22Rv1 (cell line): ENCODE results near the gene GPX4.

Experiments
- H3K27ac ChIP-seq: fragments of 450-650 bp; 2 replicates; pipeline ENCODE4 v1.5.1; 2017
- ZFX ChIP-seq: fragments of 450-650 bp; IDR thresholded peaks from 2 replicates; pipeline ENCODE4 v1.6.1; 2017; ENCODE audit warnings: antibody characterized with exemption, borderline replicate concordance
- TF ChIP-seq, protein P1 (sequence below): fragments of 450-650 bp; IDR thresholded peaks from 2 replicates; pipeline ENCODE4 v1.5.1; 2017; ENCODE audit warnings: mild to moderate bottlenecking

The GPX4 gene

GRCh38 chr19:1102407-1103131 lies 1.2 kb upstream of the GPX4 start:
- TF ChIP-seq, protein P1, sequence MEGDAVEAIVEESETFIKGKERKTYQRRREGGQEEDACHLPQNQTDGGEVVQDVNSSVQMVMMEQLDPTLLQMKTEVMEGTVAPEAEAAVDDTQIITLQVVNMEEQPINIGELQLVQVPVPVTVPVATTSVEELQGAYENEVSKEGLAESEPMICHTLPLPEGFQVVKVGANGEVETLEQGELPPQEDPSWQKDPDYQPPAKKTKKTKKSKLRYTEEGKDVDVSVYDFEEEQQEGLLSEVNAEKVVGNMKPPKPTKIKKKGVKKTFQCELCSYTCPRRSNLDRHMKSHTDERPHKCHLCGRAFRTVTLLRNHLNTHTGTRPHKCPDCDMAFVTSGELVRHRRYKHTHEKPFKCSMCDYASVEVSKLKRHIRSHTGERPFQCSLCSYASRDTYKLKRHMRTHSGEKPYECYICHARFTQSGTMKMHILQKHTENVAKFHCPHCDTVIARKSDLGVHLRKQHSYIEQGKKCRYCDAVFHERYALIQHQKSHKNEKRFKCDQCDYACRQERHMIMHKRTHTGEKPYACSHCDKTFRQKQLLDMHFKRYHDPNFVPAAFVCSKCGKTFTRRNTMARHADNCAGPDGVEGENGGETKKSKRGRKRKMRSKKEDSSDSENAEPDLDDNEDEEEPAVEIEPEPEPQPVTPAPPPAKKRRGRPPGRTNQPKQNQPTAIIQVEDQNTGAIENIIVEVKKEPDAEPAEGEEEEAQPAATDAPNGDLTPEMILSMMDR = no peak
- no peak for TF ChIP-seq ZFX
- peak overlapping the region; percentile 98 for H3K27ac ChIP-seq

- H3K27ac ChIP-seq = peak overlapping the region; percentile 98
- TF ChIP-seq, protein P1 = no peak
- no peak for TF ChIP-seq ZFX
Measured at GRCh38 chr19:1103132-1103707, 574 bp upstream of the GPX4 start.

DNA sequence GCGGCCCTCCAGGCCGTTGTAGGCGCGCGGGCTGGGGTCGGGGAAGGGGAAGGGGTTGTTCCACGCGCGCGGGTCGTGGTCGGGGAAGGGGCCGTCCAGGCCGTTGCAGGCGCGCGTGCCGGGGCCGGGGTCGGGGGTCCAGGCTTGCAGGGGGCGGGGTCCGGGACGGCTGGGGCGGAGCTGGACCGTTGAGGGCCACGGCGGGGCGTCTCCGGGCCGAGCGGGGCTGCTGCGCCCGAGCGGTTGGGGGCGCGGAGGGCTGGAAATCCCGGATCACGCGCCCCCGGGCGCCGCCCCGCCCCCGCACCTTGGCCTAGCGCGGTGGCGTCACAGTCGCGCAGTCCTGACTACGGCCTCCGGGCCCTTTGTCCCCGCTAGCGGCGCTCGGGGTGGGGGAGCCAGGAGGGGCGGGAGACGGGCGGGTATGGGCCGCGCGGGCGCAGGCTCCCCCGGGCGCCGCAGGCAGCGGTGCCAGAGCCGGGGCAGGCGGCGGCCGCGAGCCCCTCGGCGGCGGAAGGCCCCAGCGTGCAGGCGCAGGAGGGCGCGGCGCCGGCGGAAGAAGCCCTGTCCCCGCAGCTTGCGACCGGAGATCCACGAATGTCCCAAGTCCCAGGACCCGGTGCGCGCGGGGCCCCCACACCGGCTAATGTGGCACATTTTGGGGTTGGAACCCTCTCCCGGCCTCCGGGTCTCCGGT lies 665 bp downstream of the GPX4 start:
- peak overlapping the region; percentile 98 for H3K27ac ChIP-seq
- TF ChIP-seq, protein P1 = no peak
- no peak for TF ChIP-seq ZFX

GRCh38 chr19:1105008-1105872 lies 1.4 kb downstream of the GPX4 start:
- TF ChIP-seq, protein P1 = no peak
- no peak for TF ChIP-seq ZFX
- H3K27ac ChIP-seq = peak overlapping the region; percentile 98

- H3K27ac ChIP-seq = peak overlapping the region; percentile 98
- TF ChIP-seq, protein P1 = no peak
- no peak for TF ChIP-seq ZFX
Measured at GRCh38 chr19:1105873-1106840, 2.4 kb downstream of the GPX4 start.
